Measurements from ENCODE around the gene RAB11FIP3.

DNA sequence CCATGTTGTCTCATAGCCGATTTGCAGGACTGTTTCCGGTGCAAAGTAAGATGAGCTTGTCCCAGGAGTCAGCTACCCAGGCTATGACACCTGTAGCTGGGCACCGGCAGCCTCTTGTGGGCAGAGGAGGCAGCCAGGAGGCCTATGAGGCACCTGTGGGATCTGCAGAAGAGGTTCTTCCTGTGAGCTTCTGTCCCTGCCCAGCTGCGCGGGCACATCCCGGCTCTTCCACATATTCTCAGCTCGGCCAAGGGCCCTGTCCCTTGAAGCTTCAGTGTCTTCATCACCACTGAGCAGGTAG is 80.7 kb downstream of the RAB11FIP3 start:
- TF ChIP-seq, protein P1, sequence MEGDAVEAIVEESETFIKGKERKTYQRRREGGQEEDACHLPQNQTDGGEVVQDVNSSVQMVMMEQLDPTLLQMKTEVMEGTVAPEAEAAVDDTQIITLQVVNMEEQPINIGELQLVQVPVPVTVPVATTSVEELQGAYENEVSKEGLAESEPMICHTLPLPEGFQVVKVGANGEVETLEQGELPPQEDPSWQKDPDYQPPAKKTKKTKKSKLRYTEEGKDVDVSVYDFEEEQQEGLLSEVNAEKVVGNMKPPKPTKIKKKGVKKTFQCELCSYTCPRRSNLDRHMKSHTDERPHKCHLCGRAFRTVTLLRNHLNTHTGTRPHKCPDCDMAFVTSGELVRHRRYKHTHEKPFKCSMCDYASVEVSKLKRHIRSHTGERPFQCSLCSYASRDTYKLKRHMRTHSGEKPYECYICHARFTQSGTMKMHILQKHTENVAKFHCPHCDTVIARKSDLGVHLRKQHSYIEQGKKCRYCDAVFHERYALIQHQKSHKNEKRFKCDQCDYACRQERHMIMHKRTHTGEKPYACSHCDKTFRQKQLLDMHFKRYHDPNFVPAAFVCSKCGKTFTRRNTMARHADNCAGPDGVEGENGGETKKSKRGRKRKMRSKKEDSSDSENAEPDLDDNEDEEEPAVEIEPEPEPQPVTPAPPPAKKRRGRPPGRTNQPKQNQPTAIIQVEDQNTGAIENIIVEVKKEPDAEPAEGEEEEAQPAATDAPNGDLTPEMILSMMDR (IDR thresholded peaks at IDR 0.05; ENCODE audit: low read depth, low read length, poor library complexity, severe bottlenecking) = no peak
- TF ChIP-seq EZH2phosphoT487 (IDR thresholded peaks at IDR 0.05; ENCODE audit: borderline replicate concordance, low read length) = no peak
